ENCODE measurements around the gene KLF5. TPM values are rescaled to one million over a fixed set of nuclear protein-coding genes. Genes with fewer than 3 reads are reported as not detected.

The KLF5 gene
- total RNA-seq, 2 donors from 2014 or later, result 334 to 424 TPM

DNA sequence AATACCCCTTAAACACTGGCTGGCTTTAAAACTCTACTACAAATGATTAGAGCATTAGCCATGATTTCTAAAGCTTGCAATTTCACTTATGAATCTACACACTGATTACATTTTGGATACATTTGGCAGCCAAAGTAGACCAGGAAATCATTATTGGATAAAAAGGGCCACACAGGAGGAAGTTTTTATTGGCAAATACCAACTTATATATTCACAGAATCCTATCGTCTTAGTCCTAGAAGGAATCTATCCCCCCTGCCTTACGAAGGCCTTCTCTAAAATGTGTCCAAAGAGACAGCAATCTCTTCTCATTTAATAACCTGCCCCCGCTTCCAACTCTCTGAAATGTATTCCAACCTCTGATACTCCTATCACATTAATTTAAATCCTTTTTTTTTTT lies 52.5 kb downstream of the KLF5 start:
- H3K9me3 ChIP-seq, result no peaks in the 10 kb centered on the region
- no peak overlapping the region for H3K27ac ChIP-seq
- intact Hi-C loops (cut with DNase I), result no loop called here
- H3K36me3 ChIP-seq, result no peaks in the 10 kb centered on the region
- TF ChIP-seq, protein P1, sequence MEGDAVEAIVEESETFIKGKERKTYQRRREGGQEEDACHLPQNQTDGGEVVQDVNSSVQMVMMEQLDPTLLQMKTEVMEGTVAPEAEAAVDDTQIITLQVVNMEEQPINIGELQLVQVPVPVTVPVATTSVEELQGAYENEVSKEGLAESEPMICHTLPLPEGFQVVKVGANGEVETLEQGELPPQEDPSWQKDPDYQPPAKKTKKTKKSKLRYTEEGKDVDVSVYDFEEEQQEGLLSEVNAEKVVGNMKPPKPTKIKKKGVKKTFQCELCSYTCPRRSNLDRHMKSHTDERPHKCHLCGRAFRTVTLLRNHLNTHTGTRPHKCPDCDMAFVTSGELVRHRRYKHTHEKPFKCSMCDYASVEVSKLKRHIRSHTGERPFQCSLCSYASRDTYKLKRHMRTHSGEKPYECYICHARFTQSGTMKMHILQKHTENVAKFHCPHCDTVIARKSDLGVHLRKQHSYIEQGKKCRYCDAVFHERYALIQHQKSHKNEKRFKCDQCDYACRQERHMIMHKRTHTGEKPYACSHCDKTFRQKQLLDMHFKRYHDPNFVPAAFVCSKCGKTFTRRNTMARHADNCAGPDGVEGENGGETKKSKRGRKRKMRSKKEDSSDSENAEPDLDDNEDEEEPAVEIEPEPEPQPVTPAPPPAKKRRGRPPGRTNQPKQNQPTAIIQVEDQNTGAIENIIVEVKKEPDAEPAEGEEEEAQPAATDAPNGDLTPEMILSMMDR (IDR thresholded peaks at IDR 0.05), result no peak
- H3K4me1 ChIP-seq, result no peaks in the 10 kb centered on the region
- H3K9ac ChIP-seq (ENCODE audit: low read depth in 2 of 2, low read length in 2 of 2), result no peak overlapping the region
- DNase-seq, result no peak
- no peaks in the 10 kb centered on the region for H3K27me3 ChIP-seq
- H3K4me3 ChIP-seq, result no peak overlapping the region

DNA sequence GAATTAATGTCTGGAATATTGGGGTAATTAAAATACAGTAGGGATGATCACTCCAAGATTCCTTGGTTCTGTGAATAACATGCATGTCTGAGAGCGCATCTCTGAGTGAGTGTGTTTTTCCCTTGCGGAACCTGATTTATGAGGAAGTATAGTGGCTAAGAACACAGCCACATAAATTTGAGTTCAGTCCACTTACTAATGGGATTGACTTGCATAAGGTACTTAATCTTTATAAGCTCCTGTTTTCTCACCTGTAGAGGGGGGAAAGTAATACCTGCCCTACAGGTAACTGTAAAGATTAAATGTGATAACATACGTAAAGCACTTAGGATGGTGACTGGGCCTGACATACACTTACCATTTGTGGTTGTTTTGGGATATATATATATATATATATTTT lies 60.8 kb downstream of the KLF5 start:
- no peaks in the 10 kb centered on the region for H3K36me3 ChIP-seq
- no peaks in the 10 kb centered on the region for H3K9me3 ChIP-seq
- no peak overlapping the region for H3K9ac ChIP-seq (ENCODE audit: low read depth in 2 of 2, low read length in 2 of 2)
- H3K4me3 ChIP-seq, result no peak overlapping the region
- TF ChIP-seq, protein P1 (IDR thresholded peaks at IDR 0.05), result no peak
- no peaks in the 10 kb centered on the region for H3K4me1 ChIP-seq
- H3K27me3 ChIP-seq, result no peaks in the 10 kb centered on the region
- no peak overlapping the region for H3K27ac ChIP-seq
- intact Hi-C loops (cut with DNase I), result no loop called here
- DNase-seq, result no peak
